H1 (cell line): ENCODE measurements around the gene RAPGEF5. TPM values are rescaled to one million over a fixed set of nuclear protein-coding genes. Genes with fewer than 3 reads are reported as not detected.

Source experiments
- CTCF ChIA-PET: fragments of 300-600 bp; sonication (Branson Sonifier 250); formaldehyde crosslinking; loops from one replicate; lab custom pipeline; 2021; ENCODE audit not compliant: partially characterized antibody; lab: Charles Lee
- POLR2A ChIA-PET: fragments of 300-600 bp; sonication (Branson Sonifier 250); formaldehyde crosslinking; loops from one replicate; lab custom pipeline; 2021; ENCODE audit warnings: inconsistent platforms; ENCODE audit not compliant: partially characterized antibody; lab: Charles Lee
- DNase-seq, 2 experiments: peaks; one replicate each; pipeline versions ENCODE4 v3.0.0 to v3.0.0-alpha.2; 2010 to 2022; ENCODE audit warnings: low spot score in 2 of 2, low read depth in 1 of 2, mixed read lengths in 1 of 2
- FAIRE-seq: peaks from 2 replicates; lab custom pipeline; 2011; peaks lifted over from hg19 to GRCh38; lab: Jason Lieb, UNC
- H2AFZ ChIP-seq: 2 replicates; pipeline ENCODE4 v1.8.1; 2012; ENCODE audit warnings: low read length, inconsistent platforms
- H2AK5ac ChIP-seq: 2 replicates; pipeline ENCODE4 v1.6.1; 2013; ENCODE audit warnings: low read depth, low read length
- H2BK120ac ChIP-seq: replicated peaks from 2 replicates; pipeline ENCODE3; 2013; ENCODE audit warnings: low read depth, low read length, inconsistent platforms
- H2BK12ac ChIP-seq: 2 replicates; pipeline ENCODE4 v1.6.1; 2013; ENCODE audit warnings: low read depth, low read length
- H2BK15ac ChIP-seq: 2 replicates; pipeline ENCODE4 v1.6.1; 2013; ENCODE audit warnings: low read length
- H2BK20ac ChIP-seq: 2 replicates; pipeline ENCODE4 v1.6.1; 2013; ENCODE audit warnings: low read length
- H2BK5ac ChIP-seq: 2 replicates; pipeline ENCODE4 v1.6.1; 2013; ENCODE audit warnings: low read depth, low read length
- H3K14ac ChIP-seq: 2 replicates; pipeline ENCODE4 v1.6.1; 2013; ENCODE audit warnings: inconsistent platforms; ENCODE audit not compliant: insufficient read length
- H3K18ac ChIP-seq: 2 replicates; pipeline ENCODE4 v1.6.1; 2013; ENCODE audit warnings: low read length; ENCODE audit errors: extremely low read depth
- H3K23ac ChIP-seq: 2 replicates; pipeline ENCODE4 v1.6.1; 2013; ENCODE audit warnings: inconsistent platforms; ENCODE audit not compliant: insufficient read length
- H3K23me2 ChIP-seq: 2 replicates; pipeline ENCODE4 v1.6.1; 2013; ENCODE audit warnings: low read depth, low read length
- H3K27ac ChIP-seq: 2 replicates; pipeline ENCODE4 v1.6.1; 2011; ENCODE audit warnings: low read depth, low read length, inconsistent platforms
- H3K27me3 ChIP-seq, 4 experiments: replicated peaks in 1 of 4; 1 replicate in 1 of 4; 2 replicates in 3 of 4; pipeline versions ENCODE4 v1.6.1 to v1.8.1; 2011 to 2013; ENCODE audit warnings: low read length in 3 of 4, mild to moderate bottlenecking in 3 of 4, inconsistent platforms in 2 of 4, mixed read lengths in 2 of 4, moderate library complexity in 1 of 4; ENCODE audit not compliant: control insufficient read depth in 3 of 4, insufficient read depth in 3 of 4; ENCODE audit errors: extremely low read depth in 1 of 4
- H3K36me3 ChIP-seq, 4 experiments: 2 replicates each; pipeline versions ENCODE4 v1.6.1 to v1.8.1; 2011 to 2013; ENCODE audit warnings: mild to moderate bottlenecking in 4 of 4, low read length in 3 of 4, moderate library complexity in 2 of 4, control low read depth in 1 of 4, inconsistent platforms in 1 of 4; ENCODE audit not compliant: insufficient read depth in 4 of 4, control insufficient read depth in 2 of 4
- H3K4ac ChIP-seq: replicated peaks from 2 replicates; pipeline ENCODE3; 2013; ENCODE audit warnings: low read length, low read depth, mixed read lengths, inconsistent platforms; ENCODE audit not compliant: insufficient read length
- H3K4me1 ChIP-seq, 4 experiments: replicated peaks in 1 of 4; 1 replicate in 1 of 4; 2 replicates in 3 of 4; pipeline versions ENCODE4 v1.6.1 to v1.8.1; 2011 to 2013; ENCODE audit warnings: low read length in 3 of 4, inconsistent platforms in 2 of 4, mixed read lengths in 1 of 4; ENCODE audit not compliant: insufficient read depth in 4 of 4, control insufficient read depth in 3 of 4
- H3K4me2 ChIP-seq, 2 experiments: 2 replicates each; pipeline versions ENCODE4 v1.6.1 to v1.8.1; 2011 to 2013; ENCODE audit warnings: low read depth in 2 of 2, low read length in 2 of 2, control low read depth in 1 of 2, inconsistent platforms in 1 of 2, mild to moderate bottlenecking in 1 of 2; ENCODE audit not compliant: insufficient read depth in 1 of 2
- H3K4me3 ChIP-seq, 4 experiments: fragments of 200-600, 300-600 bp in 1 of 4; sonication (generic), shearing (Covaris generic), sonication (Bioruptor Twin) in 1 of 4; 2 replicates each; pipeline versions ENCODE4 v1.5.1 to v1.8.1; 2011 to 2016; ENCODE audit warnings: low read length in 4 of 4, low read depth in 3 of 4, control low read depth in 2 of 4, inconsistent platforms in 2 of 4, mild to moderate bottlenecking in 2 of 4, mixed read lengths in 1 of 4, moderate library complexity in 1 of 4; ENCODE audit not compliant: insufficient read depth in 2 of 4; ENCODE audit errors: extremely low read depth in 1 of 4
- H3K56ac ChIP-seq: replicated peaks from 2 replicates; pipeline ENCODE3; 2013; ENCODE audit warnings: low read depth, mild to moderate bottlenecking, mixed read lengths, low read length, inconsistent platforms; ENCODE audit not compliant: insufficient read length
- H3K79me1 ChIP-seq: 2 replicates; pipeline ENCODE4 v1.6.1; 2013; ENCODE audit warnings: low read depth, low read length, control low read depth
- H3K79me2 ChIP-seq, 2 experiments: 2 replicates each; pipeline versions ENCODE4 v1.6.1 to v1.8.1; 2012 to 2013; ENCODE audit warnings: low read length in 2 of 2, mild to moderate bottlenecking in 2 of 2, inconsistent platforms in 1 of 2; ENCODE audit not compliant: insufficient read depth in 2 of 2, control insufficient read depth in 1 of 2
- H3K9ac ChIP-seq, 4 experiments: replicated peaks in 1 of 4; 1 replicate in 1 of 4; 2 replicates in 3 of 4; pipeline versions ENCODE4 v1.6.1 to v1.8.1; 2011 to 2013; ENCODE audit warnings: low read depth in 3 of 4, low read length in 3 of 4, control low read depth in 2 of 4, mild to moderate bottlenecking in 2 of 4, moderate library complexity in 2 of 4, inconsistent platforms in 1 of 4; ENCODE audit errors: extremely low read depth in 1 of 4
- H3K9me3 ChIP-seq, 2 experiments: 2 replicates each; pipeline versions ENCODE4 v1.6.1 to v1.8.1; 2012 to 2013; ENCODE audit warnings: mild to moderate bottlenecking in 2 of 2, moderate library complexity in 2 of 2, control low read depth in 1 of 2, inconsistent platforms in 1 of 2, low read depth in 1 of 2, low read length in 1 of 2, mixed read lengths in 1 of 2; ENCODE audit not compliant: insufficient read depth in 2 of 2
- H4K20me1 ChIP-seq, 2 experiments: replicated peaks in 1 of 2; 2 replicates each; pipeline versions ENCODE3 to v1.8.1; 2011 to 2013; ENCODE audit warnings: inconsistent platforms in 2 of 2, low read length in 2 of 2, mild to moderate bottlenecking in 1 of 2; ENCODE audit not compliant: insufficient read depth in 2 of 2, control insufficient read depth in 1 of 2
- H4K5ac ChIP-seq: 2 replicates; pipeline ENCODE4 v1.6.1; 2013; ENCODE audit warnings: low read length, low read depth, mixed read lengths, inconsistent platforms; ENCODE audit not compliant: insufficient read length
- H4K8ac ChIP-seq: 2 replicates; pipeline ENCODE4 v1.8.0; 2013; ENCODE audit warnings: mild to moderate bottlenecking, moderate library complexity, low read length, inconsistent platforms; ENCODE audit not compliant: insufficient read depth; ENCODE audit errors: extremely low read depth
- H4K91ac ChIP-seq: replicated peaks from 2 replicates; pipeline ENCODE3; 2013; ENCODE audit warnings: low read length, mixed read lengths, inconsistent platforms; ENCODE audit not compliant: insufficient read length
- ASH2L ChIP-seq: fragments of 200-600, 300-600 bp; sonication (generic); IDR thresholded peaks from one replicate; pipeline ENCODE4 v1.7.1; 2017; ENCODE audit warnings: low read length
- ATF3 ChIP-seq: IDR thresholded peaks from 2 replicates; pipeline ENCODE4 v1.6.1; 2011; ENCODE audit warnings: low read depth, mild to moderate bottlenecking, low read length; ENCODE audit not compliant: insufficient read depth
- CREB1 ChIP-seq: IDR thresholded peaks from 2 replicates; pipeline ENCODE4 v1.6.1; 2012; ENCODE audit warnings: inconsistent platforms
- EGR1 ChIP-seq: IDR thresholded peaks from 2 replicates; pipeline ENCODE4 v1.6.1; 2011; ENCODE audit warnings: low read depth, low read length, borderline replicate concordance
- EP300 ChIP-seq, 2 experiments: IDR thresholded peaks; 1 replicate in 1 of 2; 2 replicates in 1 of 2; pipeline ENCODE4 v1.6.1; 2011 to 2012; ENCODE audit warnings: low read depth in 2 of 2, low read length in 2 of 2, mild to moderate bottlenecking in 2 of 2, borderline replicate concordance in 1 of 2, inconsistent platforms in 1 of 2, moderate library complexity in 1 of 2
- GABPA ChIP-seq: IDR thresholded peaks from 2 replicates; pipeline ENCODE4 v1.6.1; 2011; ENCODE audit warnings: mild to moderate bottlenecking, low read length, moderate library complexity, borderline replicate concordance; ENCODE audit not compliant: insufficient read depth
- GTF2F1 ChIP-seq: IDR thresholded peaks from 2 replicates; pipeline ENCODE4 v1.6.1; 2012; ENCODE audit warnings: low read depth, low read length, improper control_type of control experiment, borderline replicate concordance
- HDAC6 ChIP-seq: IDR thresholded peaks from one replicate; pipeline ENCODE4 v1.7.1; 2012; ENCODE audit warnings: low read depth, mild to moderate bottlenecking, inconsistent platforms, low read length, moderate library complexity
- KDM5A ChIP-seq: fragments of 200-600 bp; IDR thresholded peaks from 2 replicates; pipeline ENCODE4 v1.7.1; 2012; ENCODE audit warnings: mild to moderate bottlenecking, low read length, inconsistent platforms, mixed read lengths
- MAFK ChIP-seq: IDR thresholded peaks from 2 replicates; pipeline ENCODE4 v1.6.1; 2012; ENCODE audit warnings: low read depth, mild to moderate bottlenecking, improper control_type of control experiment, low read length
- POU5F1 ChIP-seq: IDR thresholded peaks from 2 replicates; pipeline ENCODE4 v1.6.1; 2011; ENCODE audit warnings: low read depth, mild to moderate bottlenecking, low read length, moderate library complexity
- SIN3A ChIP-seq, 2 experiments: IDR thresholded peaks in 1 of 2; conservative IDR thresholded peaks in 1 of 2; 2 replicates each; pipeline ENCODE4 v1.6.1; 2011 to 2012; ENCODE audit warnings: low read length in 2 of 2, improper control_type of control experiment in 1 of 2, low read depth in 1 of 2, mild to moderate bottlenecking in 1 of 2
- SRF ChIP-seq: IDR thresholded peaks from 2 replicates; pipeline ENCODE4 v1.6.1; 2011; ENCODE audit warnings: mild to moderate bottlenecking, low read depth, low read length, moderate library complexity
- TAF7 ChIP-seq: optimal IDR thresholded peaks from 2 replicates; pipeline ENCODE3; 2011; ENCODE audit warnings: low read depth, mild to moderate bottlenecking, inconsistent platforms, low read length, moderate library complexity, borderline replicate concordance
- WGBS, 2 experiments: shearing (Covaris generic) in 1 of 2; methylation state at CpG; one replicate each; pipeline versions ENCODE4 v1.1.6 to v1.1.7; 2013 to 2015; ENCODE audit warnings: low lambda C conversion rate in 2 of 2, mixed read lengths in 2 of 2, inconsistent platforms in 1 of 2, low coverage in 1 of 2, missing lambda C conversion rate in 1 of 2; ENCODE audit not compliant: insufficient replicate concordance in 2 of 2, insufficient coverage in 1 of 2, insufficient read length in 1 of 2; ENCODE audit errors: extremely low coverage in 1 of 2, missing lambda C conversion rate in 1 of 2; 5-methylcytosine and 5-hydroxymethylcytosine counted together
- polyA plus RNA-seq, 7 experiments: library from polyadenylated mRNA; depleted of rRNA in 3 of 7; stranded (reverse) in 5 of 7; unstranded in 2 of 7; fragments of >200 nt in 5 of 7; fragments of 200-250 nt in 2 of 7; gene quantifications; 1 replicate in 5 of 7; 2 replicates in 1 of 7; 4 replicates in 1 of 7; pipeline versions ENCODE4 v1.2.1 to v1.2.3, GENCODE V29; 2011 to 2013; ENCODE audit warnings: missing spikeins in 2 of 7, mixed read lengths in 2 of 7
- total RNA-seq: library from RNA; stranded (reverse); fragmentation: NEBNext Ultra II Directional; extraction: Animal tissue kit (Norgen Biotek cat#: 25700); gene quantifications from 2 replicates; pipeline ENCODE4 v1.2.1, GENCODE V29; 2021

The RAPGEF5 gene
- total and polyA plus RNA-seq, 2 of the 8 experiments (the other 6 are each of a cell fraction or from before 2014, with no cell fraction given): 4.4 to 22.9 TPM

- no peak overlapping the region for H3K23ac ChIP-seq
- H3K4me2 ChIP-seq: no peak overlapping the region
- H3K27ac ChIP-seq: no peak overlapping the region
- no peak overlapping the region for H4K8ac ChIP-seq
- no peaks in the 10 kb centered on the region for H3K9me3 ChIP-seq
- H4K5ac ChIP-seq: no peak overlapping the region
- no peaks in the 10 kb centered on the region for H3K79me2 ChIP-seq
- H3K18ac ChIP-seq: no peak overlapping the region
- no peaks in the 10 kb centered on the region for H3K27me3 ChIP-seq
- H3K4me1 ChIP-seq: no peaks in the 10 kb centered on the region
- H2BK120ac ChIP-seq: no peak overlapping the region
- CTCF ChIA-PET: no interaction called here
- H4K20me1 ChIP-seq: peaks cover 0 to 2% of the 10 kb centered on the region in 2 experiments
- no peak overlapping the region for H3K4ac ChIP-seq
- POLR2A ChIA-PET: no interaction called here
- H3K9ac ChIP-seq: no peak overlapping the region
- H2AK5ac ChIP-seq: no peak overlapping the region
- H2BK15ac ChIP-seq: no peak overlapping the region
- no peak overlapping the region for H2AFZ ChIP-seq
- H4K91ac ChIP-seq: no peak overlapping the region
- H3K79me1 ChIP-seq: no peaks in the 10 kb centered on the region; the same call in 1 of the 2 replicates
- WGBS, 2 experiments: 81% methylated on average over 2 of the region's 2 CpGs; no CpG with 5 or more reads in 1 of the 2 experiments
- H3K23me2 ChIP-seq: no peaks in the 10 kb centered on the region
- no peak for DNase-seq
- no peak overlapping the region for H3K14ac ChIP-seq
- no peak for FAIRE-seq
- no peak overlapping the region for H2BK12ac ChIP-seq
- H3K36me3 ChIP-seq: peaks cover 0 to 14% (median 5%) of the 10 kb centered on the region in 4 experiments; a peak in 4 of 8 replicates
- H2BK20ac ChIP-seq: no peak overlapping the region
- no peak overlapping the region for H3K4me3 ChIP-seq
- no peak overlapping the region for H2BK5ac ChIP-seq
- no peak overlapping the region for H3K56ac ChIP-seq
- no peak for TF ChIP-seq GABPA
- no peak for TF ChIP-seq TAF7
- TF ChIP-seq EP300 (IDR thresholded peaks at IDR 0.05; ENCODE audit: borderline replicate concordance in 1 of 2, low read depth in 2 of 2, low read length in 2 of 2): no peak
- TF ChIP-seq KDM5A: no peak
- no peak for TF ChIP-seq POU5F1
- no peak for TF ChIP-seq HDAC6
- TF ChIP-seq EGR1: no peak
- no peak for TF ChIP-seq ATF3
- TF ChIP-seq SIN3A (conservative IDR thresholded peaks at IDR 0.05 in 1 of 2, IDR thresholded peaks at IDR 0.05 in 1 of 2; ENCODE audit: low read depth in 1 of 2, low read length in 2 of 2): no peak
- no peak for TF ChIP-seq SRF
- TF ChIP-seq MAFK: no peak
- no peak for TF ChIP-seq ASH2L
- TF ChIP-seq GTF2F1: no peak
- no peak for TF ChIP-seq CREB1
Observed at GRCh38 chr7:22286436-22286835, 70.5 kb downstream of the RAPGEF5 start.
